Activated naive CD4-positive, alpha-beta T cell treated with Interleukin-2 at 50 U/mL for 16 hours (primary cell): ENCODE data around the gene MPI.
A peak's percentile ranks its signal among the peaks of the same experiment; 100 is the strongest.

Experiments used
- DNase-seq: peaks from one replicate; pipeline ENCODE4 v3.0.0-alpha.2; 2020

MPI gene

DNA sequence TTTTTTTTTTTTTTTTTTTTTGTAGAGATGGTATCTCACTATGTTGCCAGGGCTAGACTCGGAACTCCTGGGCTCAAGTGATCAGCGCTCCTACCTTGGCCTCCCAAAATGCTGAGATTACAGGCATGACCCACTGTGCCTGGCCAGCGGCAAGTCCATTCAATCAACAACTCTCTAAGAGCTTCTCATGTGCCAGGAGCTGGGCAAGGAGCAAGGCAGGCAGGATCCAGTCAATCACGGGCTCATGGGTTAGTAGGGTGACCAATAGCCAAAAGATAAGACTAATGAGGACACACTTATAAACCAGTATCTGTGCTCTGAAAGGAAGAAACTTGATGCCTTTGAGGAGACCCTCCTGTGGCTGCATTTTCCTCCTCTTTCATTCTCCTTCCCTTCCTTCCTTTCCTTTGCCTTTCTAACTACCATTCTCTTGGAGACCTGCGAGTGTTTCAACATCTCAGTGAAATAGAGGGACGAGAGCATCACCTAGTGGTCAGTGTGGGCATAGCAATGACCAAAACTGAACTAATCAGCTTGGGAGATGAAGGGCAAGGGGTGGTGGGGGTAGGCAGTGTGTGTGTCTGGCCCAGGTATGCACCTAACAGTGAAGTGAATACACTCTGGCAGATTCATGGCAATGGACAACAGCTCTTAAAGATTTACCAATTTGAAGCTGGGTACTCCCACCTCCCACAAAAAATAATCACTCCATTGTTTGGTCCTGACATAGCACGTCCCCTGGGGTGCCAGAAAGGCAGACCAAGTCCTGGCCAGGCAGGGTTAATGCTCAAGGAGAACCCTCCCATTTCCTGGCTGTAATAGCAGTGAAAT, 60.5 kb downstream of the MPI start:
- peak; percentile 80 for DNase-seq

DNA sequence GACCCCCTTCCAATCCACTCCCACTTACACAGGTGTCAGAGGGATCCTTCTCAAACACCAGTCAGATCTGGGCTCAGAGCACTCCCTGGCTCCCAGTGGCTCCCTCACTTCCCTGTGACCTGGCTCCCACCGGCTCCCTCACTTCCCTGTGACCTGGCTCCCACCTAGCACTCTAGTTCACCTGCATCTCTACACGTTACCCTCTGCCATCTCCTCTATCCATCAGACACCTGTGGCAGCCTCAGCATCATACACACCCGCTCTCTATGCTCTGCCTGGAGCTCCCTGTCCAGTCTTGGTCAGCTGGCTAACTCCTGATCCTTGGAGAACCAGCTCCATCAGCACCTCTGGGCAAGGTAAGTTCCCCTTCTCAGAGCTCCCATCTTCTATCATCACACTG, 61.2 kb downstream of the MPI start:
- DNase-seq: no peak
